ENCODE results near the gene ISOC2.
A peak's percentile ranks its signal among the peaks of the same experiment; 100 is the strongest.

DNA sequence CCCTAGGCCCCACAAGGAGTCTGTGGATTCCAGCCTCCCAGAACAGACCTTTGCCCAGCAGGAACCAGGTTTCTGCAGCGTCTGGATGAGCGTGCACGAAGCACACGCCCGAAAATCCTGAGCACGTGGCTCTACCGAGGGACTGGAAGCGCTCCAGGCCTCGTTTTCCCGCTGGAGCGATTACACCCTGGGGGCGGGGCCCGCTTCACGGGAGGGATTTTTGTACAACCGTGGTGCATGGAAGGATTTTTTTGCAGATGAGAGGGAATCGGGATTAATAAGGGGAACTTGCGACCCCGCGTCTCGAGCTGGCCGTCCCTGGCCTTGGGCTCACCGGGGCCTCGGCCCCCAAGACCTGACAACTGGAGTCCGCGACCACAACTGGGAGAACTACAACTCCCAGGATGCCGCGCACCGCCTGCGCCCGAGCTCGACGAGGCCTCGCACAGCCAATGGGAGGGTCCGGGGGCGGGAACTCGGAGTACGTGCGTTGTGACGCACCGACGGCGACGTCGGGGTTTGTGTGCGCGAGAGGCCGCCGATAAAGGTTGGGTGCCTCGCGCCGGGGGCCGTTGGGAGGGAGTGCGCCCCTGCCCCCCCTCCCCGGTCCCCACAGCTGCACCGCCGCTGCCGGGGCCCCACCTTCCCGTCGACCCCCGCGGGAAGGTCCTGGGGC, 14.8 kb upstream of the ISOC2 start, which contains the start of gene ZNF628:
- TF ChIP-seq, protein P1, sequence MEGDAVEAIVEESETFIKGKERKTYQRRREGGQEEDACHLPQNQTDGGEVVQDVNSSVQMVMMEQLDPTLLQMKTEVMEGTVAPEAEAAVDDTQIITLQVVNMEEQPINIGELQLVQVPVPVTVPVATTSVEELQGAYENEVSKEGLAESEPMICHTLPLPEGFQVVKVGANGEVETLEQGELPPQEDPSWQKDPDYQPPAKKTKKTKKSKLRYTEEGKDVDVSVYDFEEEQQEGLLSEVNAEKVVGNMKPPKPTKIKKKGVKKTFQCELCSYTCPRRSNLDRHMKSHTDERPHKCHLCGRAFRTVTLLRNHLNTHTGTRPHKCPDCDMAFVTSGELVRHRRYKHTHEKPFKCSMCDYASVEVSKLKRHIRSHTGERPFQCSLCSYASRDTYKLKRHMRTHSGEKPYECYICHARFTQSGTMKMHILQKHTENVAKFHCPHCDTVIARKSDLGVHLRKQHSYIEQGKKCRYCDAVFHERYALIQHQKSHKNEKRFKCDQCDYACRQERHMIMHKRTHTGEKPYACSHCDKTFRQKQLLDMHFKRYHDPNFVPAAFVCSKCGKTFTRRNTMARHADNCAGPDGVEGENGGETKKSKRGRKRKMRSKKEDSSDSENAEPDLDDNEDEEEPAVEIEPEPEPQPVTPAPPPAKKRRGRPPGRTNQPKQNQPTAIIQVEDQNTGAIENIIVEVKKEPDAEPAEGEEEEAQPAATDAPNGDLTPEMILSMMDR (IDR thresholded peaks at IDR 0.05): no peak
- peak; percentile 28 to 88; a peak in 4 of 5 replicates for TF ChIP-seq JUN (IDR thresholded peaks at IDR 0.05)
- TF ChIP-seq BHLHE40 (IDR thresholded peaks at IDR 0.05; ENCODE audit: low read depth, low read length): no peak
- peak; percentile 26; the same call in 1 of the 2 replicates for TF ChIP-seq POLR2A (IDR thresholded peaks at IDR 0.05; ENCODE audit: low read length)
- peak; percentile 26 for TF ChIP-seq MAFK (IDR thresholded peaks at IDR 0.05; ENCODE audit: partially characterized antibody)

Measured in A549 (cell line).